B cell (primary cell): ENCODE measurements around the gene RPS5. TPM values are rescaled to one million over a fixed set of nuclear protein-coding genes. Genes with fewer than 3 reads are reported as not detected.

ENCODE experiments used
- ATAC-seq: fragments of 200-7000 bp; cut with Tn5 transposase; one replicate; pipeline ENCODE4 v1.10.0; 2021; ENCODE audit warnings: low read depth, mild to moderate bottlenecking, moderate number of reproducible peaks, moderate library complexity
- CTCF ChIA-PET: fragments of 350-600 bp; sonication (Branson Sonifier 250); formaldehyde crosslinking; loops from one replicate; lab custom pipeline; 2021; ENCODE audit warnings: antibody characterized with exemption, inconsistent platforms; lab: Charles Lee
- POLR2A ChIA-PET: fragments of 350-600 bp; sonication (Branson Sonifier 250); formaldehyde crosslinking; loops from one replicate; lab custom pipeline; 2021; ENCODE audit warnings: antibody characterized with exemption; lab: Charles Lee
- DNase-seq: peaks from one replicate; pipeline ENCODE4 v3.0.0; 2013
- H2AFZ ChIP-seq: 2 replicates; pipeline ENCODE4 v1.6.1; 2012; ENCODE audit warnings: mild to moderate bottlenecking, low read depth, low read length; ENCODE audit not compliant: insufficient read depth, poor library complexity, severe bottlenecking
- H3K27ac ChIP-seq, 2 donors: 1 replicate in 1 of 2; 2 replicates in 1 of 2; pipeline ENCODE4 v1.5.1; 2012 to 2013; ENCODE audit warnings: low read length in 2 of 2, mild to moderate bottlenecking in 2 of 2, moderate library complexity in 1 of 2
- H3K27me3 ChIP-seq, 4 experiments: fragments of 200-600 bp in 1 of 4; sonication (generic) in 1 of 4; replicated peaks in 1 of 4; 1 replicate in 2 of 4; 2 replicates in 2 of 4; pipeline versions ENCODE4 v1.6.1 to v1.7.0; 2013 to 2016; ENCODE audit warnings: low read length in 3 of 4, mild to moderate bottlenecking in 2 of 4, mixed read lengths in 1 of 4, moderate library complexity in 1 of 4; ENCODE audit not compliant: insufficient read depth in 4 of 4, control insufficient read depth in 3 of 4; ENCODE audit errors: control extremely low read depth in 1 of 4
- H3K36me3 ChIP-seq, 2 experiments: replicated peaks in 1 of 2; 1 replicate in 1 of 2; 2 replicates in 1 of 2; pipeline versions ENCODE4 v1.6.1 to v1.7.1; 2013; ENCODE audit warnings: low read length in 1 of 2; ENCODE audit not compliant: insufficient read depth in 2 of 2, control insufficient read depth in 1 of 2; ENCODE audit errors: control extremely low read depth in 1 of 2, extremely low read depth in 1 of 2
- H3K4me1 ChIP-seq, 2 donors: fragments of 200-600 bp in 1 of 2; sonication (generic) in 1 of 2; 1 replicate in 1 of 2; 2 replicates in 1 of 2; pipeline versions ENCODE4 v1.5.1 to v1.6.1; 2013 to 2017; ENCODE audit warnings: low read length in 2 of 2; ENCODE audit not compliant: control insufficient read depth in 2 of 2, insufficient read depth in 2 of 2
- H3K4me2 ChIP-seq: replicated peaks from 2 replicates; pipeline ENCODE3; 2012; ENCODE audit warnings: mild to moderate bottlenecking, low read depth, low read length; ENCODE audit not compliant: poor library complexity, severe bottlenecking
- H3K4me3 ChIP-seq, 5 experiments: fragments of 200-600 bp in 1 of 5; sonication (generic) in 1 of 5; 1 replicate in 3 of 5; 2 replicates in 2 of 5; pipeline versions ENCODE4 v1.5.1 to v1.7.0; 2011 to 2016; ENCODE audit warnings: low read length in 4 of 5, mild to moderate bottlenecking in 4 of 5, low read depth in 2 of 5, control low read depth in 1 of 5, moderate library complexity in 1 of 5; ENCODE audit not compliant: insufficient read depth in 1 of 5; ENCODE audit errors: control extremely low read depth in 1 of 5, extremely low read depth in 1 of 5
- H3K79me2 ChIP-seq: fragments of 200-600 bp; sonication (generic); one replicate; pipeline ENCODE4 v1.6.0; 2016; ENCODE audit warnings: low read length; ENCODE audit not compliant: control insufficient read depth, insufficient read depth
- H3K9ac ChIP-seq: fragments of 200-600 bp; sonication (generic); 2 replicates; pipeline ENCODE4 v1.6.1; 2017; ENCODE audit warnings: mild to moderate bottlenecking, low read length, moderate library complexity
- H3K9me3 ChIP-seq, 3 donors: one replicate each; pipeline versions ENCODE4 v1.6.1 to v1.7.1; 2013; ENCODE audit warnings: low read length in 2 of 3; ENCODE audit not compliant: control insufficient read depth in 2 of 3, insufficient read depth in 1 of 3; ENCODE audit errors: control extremely low read depth in 1 of 3
- H4K20me1 ChIP-seq: 2 replicates; pipeline ENCODE4 v1.6.0; 2012; ENCODE audit warnings: mild to moderate bottlenecking, low read length; ENCODE audit not compliant: insufficient read depth, control insufficient read depth, poor library complexity, severe bottlenecking
- H3K27ac Mint-ChIP-seq: one replicate; pipeline ENCODE4 v1.8.0; 2021; ENCODE audit warnings: mixed read lengths
- H3K27me3 Mint-ChIP-seq: one replicate; pipeline ENCODE4 v1.8.0; 2021; ENCODE audit warnings: mixed read lengths
- H3K4me1 Mint-ChIP-seq: one replicate; pipeline ENCODE4 v1.8.0; 2021; ENCODE audit warnings: mixed read lengths
- H3K4me3 Mint-ChIP-seq: one replicate; pipeline ENCODE4 v1.8.0; 2021; ENCODE audit warnings: mixed read lengths
- H3K9me3 Mint-ChIP-seq: one replicate; pipeline ENCODE4 v1.8.0; 2022; ENCODE audit warnings: mixed read lengths; ENCODE audit not compliant: insufficient read depth
- EZH2 ChIP-seq: IDR thresholded peaks from 2 replicates; pipeline ENCODE4 v1.6.1; 2012; ENCODE audit warnings: borderline replicate concordance, low read depth, mild to moderate bottlenecking, moderate library complexity, low read length; ENCODE audit not compliant: insufficient read depth, poor library complexity, severe bottlenecking
- WGBS: methylation state at CpG from one replicate; pipeline ENCODE4 v1.1.5; 2013; ENCODE audit warnings: missing lambda C conversion rate; ENCODE audit not compliant: insufficient coverage; 5-methylcytosine and 5-hydroxymethylcytosine counted together
- intact Hi-C: fragments of 100-400 bp; cut with micrococcal nuclease; formaldehyde crosslinking; loops from one replicate; pipeline ENCODE4 v1.10.0; 2022
- polyA plus RNA-seq: library from polyadenylated mRNA; depleted of rRNA; stranded (reverse); fragments of >200 nt; gene quantifications from 2 replicates; pipeline ENCODE4 v1.2.3, GENCODE V29; 2012
- total RNA-seq, 2 donors: library from RNA; stranded (reverse); fragments of 120-200 nt in 1 of 2; gene quantifications; 1 replicate in 1 of 2; 2 replicates in 1 of 2; pipeline versions ENCODE4 v1.2.3 to v1.2.4, GENCODE V29; 2013 to 2022
- TF ChIP-seq, protein P1 (sequence below): fragments of 200-600 bp; IDR thresholded peaks from one replicate; pipeline ENCODE4 v1.8.0; 2022; ENCODE audit warnings: antibody characterized with exemption, mild to moderate bottlenecking

The RPS5 gene
- total and polyA plus RNA-seq, 2 donors (not counting 1 experiment from before 2014, with no cell fraction given), result 1,311 to 4,330 TPM

- H3K4me1 Mint-ChIP-seq, result peaks cover 40% of the 10 kb centered on the region
- Histone ChIP-seq H3K79me2 (peaks cover 63% of the 10 kb centered on the region), H4K20me1 (peaks cover 43% of the 10 kb centered on the region), H3K4me2 (peak overlapping the region; percentile 84), H3K4me3 (peak overlapping the region; percentile 71 to 87 (median 76)), H3K36me3 (peaks cover 5 to 24% of the 10 kb centered on the region in 2 experiments), H3K4me1 (peaks cover 22 to 27% of the 10 kb centered on the region in 2 donors), H3K9ac (peak overlapping the region; percentile 69), H2AFZ (peak overlapping the region; percentile 81), H3K27me3 (no peaks in the 10 kb centered on the region), H3K27ac (peak overlapping the region; percentile 75 to 94), H3K9me3 (no peaks in the 10 kb centered on the region)
- H3K9me3 Mint-ChIP-seq, result no peaks in the 10 kb centered on the region
- TF ChIP-seq, protein P1, sequence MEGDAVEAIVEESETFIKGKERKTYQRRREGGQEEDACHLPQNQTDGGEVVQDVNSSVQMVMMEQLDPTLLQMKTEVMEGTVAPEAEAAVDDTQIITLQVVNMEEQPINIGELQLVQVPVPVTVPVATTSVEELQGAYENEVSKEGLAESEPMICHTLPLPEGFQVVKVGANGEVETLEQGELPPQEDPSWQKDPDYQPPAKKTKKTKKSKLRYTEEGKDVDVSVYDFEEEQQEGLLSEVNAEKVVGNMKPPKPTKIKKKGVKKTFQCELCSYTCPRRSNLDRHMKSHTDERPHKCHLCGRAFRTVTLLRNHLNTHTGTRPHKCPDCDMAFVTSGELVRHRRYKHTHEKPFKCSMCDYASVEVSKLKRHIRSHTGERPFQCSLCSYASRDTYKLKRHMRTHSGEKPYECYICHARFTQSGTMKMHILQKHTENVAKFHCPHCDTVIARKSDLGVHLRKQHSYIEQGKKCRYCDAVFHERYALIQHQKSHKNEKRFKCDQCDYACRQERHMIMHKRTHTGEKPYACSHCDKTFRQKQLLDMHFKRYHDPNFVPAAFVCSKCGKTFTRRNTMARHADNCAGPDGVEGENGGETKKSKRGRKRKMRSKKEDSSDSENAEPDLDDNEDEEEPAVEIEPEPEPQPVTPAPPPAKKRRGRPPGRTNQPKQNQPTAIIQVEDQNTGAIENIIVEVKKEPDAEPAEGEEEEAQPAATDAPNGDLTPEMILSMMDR, result no peak
- TF ChIP-seq EZH2, result no peak
- H3K27ac Mint-ChIP-seq, result peak overlapping the region; percentile 99
- DNase-seq (no peak), ATAC-seq (no peak)
- H3K27me3 Mint-ChIP-seq, result no peaks in the 10 kb centered on the region
- intact Hi-C loops, result loop anchor here (1.0 kb wide), 5 partner anchors 14 to 82 kb away; partner anchors contain the start of genes ERVK3-1, ZNF132 and ZNF324B
- peak overlapping the region; percentile 97 for H3K4me3 Mint-ChIP-seq
- ChIA-PET CTCF (no interaction called here), POLR2A (interaction anchor here (2.9 kb wide), 1 partner anchor 25 kb away, joined by 18 read pairs; the partner anchor contains the start of gene ZNF497)
- WGBS, result 10% methylated on average over 35 of the region's 39 CpGs
Measured at GRCh38 chr19:58387338-58388174, 487 bp downstream of the RPS5 start.

GRCh38 chr19:58388175-58388526 lies 1.1 kb downstream of the RPS5 start:
- H3K4me2 ChIP-seq, result peak overlapping the region; percentile 84
- WGBS, result 100% methylated on average over 2 of the region's 3 CpGs
- DNase-seq (no peak), ATAC-seq (no peak)
- peaks cover 66% of the 10 kb centered on the region for H3K79me2 ChIP-seq
- H3K27ac Mint-ChIP-seq, result peak overlapping the region; percentile 17
- H3K4me3 ChIP-seq, result peak overlapping the region in 4 of 5 experiments; percentile 71 to 87 (median 74)
- H4K20me1 ChIP-seq, result peaks cover 49% of the 10 kb centered on the region
- peaks cover 40% of the 10 kb centered on the region for H3K4me1 Mint-ChIP-seq
- ChIA-PET POLR2A (interaction anchor here (2.9 kb wide), 1 partner anchor 25 kb away, joined by 18 read pairs; the partner anchor contains the start of gene ZNF497), CTCF (no interaction called here)
- TF ChIP-seq, protein P1, result no peak
- TF ChIP-seq EZH2, result no peak
- peaks cover 5 to 30% of the 10 kb centered on the region in 2 experiments for H3K36me3 ChIP-seq
- H3K27me3 Mint-ChIP-seq, result no peaks in the 10 kb centered on the region
- H3K27ac ChIP-seq, result peak overlapping the region in 1 of 2 donors; percentile 94
- H3K9ac ChIP-seq, result no peak overlapping the region
- peaks cover 22 to 27% of the 10 kb centered on the region in 2 donors for H3K4me1 ChIP-seq
- intact Hi-C loops, result no loop called here
- H3K27me3 ChIP-seq, result no peaks in the 10 kb centered on the region
- peak overlapping the region; percentile 97 for H3K4me3 Mint-ChIP-seq
- no peaks in the 10 kb centered on the region for H3K9me3 ChIP-seq
- H2AFZ ChIP-seq, result no peak overlapping the region
- no peaks in the 10 kb centered on the region for H3K9me3 Mint-ChIP-seq
